Kidney capillary endothelial cell (primary cell): ENCODE data around the gene RIPK3.
"Not testable (repeated sequence)": the region's sequence is repeated elsewhere in the genome, so short reads cannot be mapped to it uniquely, and the experiment has no call there.

Source experiments
- DNase-seq: peaks from one replicate; pipeline ENCODE4 v3.0.0-alpha.2; 2018; ENCODE audit warnings: low spot score

Gene RIPK3

DNA sequence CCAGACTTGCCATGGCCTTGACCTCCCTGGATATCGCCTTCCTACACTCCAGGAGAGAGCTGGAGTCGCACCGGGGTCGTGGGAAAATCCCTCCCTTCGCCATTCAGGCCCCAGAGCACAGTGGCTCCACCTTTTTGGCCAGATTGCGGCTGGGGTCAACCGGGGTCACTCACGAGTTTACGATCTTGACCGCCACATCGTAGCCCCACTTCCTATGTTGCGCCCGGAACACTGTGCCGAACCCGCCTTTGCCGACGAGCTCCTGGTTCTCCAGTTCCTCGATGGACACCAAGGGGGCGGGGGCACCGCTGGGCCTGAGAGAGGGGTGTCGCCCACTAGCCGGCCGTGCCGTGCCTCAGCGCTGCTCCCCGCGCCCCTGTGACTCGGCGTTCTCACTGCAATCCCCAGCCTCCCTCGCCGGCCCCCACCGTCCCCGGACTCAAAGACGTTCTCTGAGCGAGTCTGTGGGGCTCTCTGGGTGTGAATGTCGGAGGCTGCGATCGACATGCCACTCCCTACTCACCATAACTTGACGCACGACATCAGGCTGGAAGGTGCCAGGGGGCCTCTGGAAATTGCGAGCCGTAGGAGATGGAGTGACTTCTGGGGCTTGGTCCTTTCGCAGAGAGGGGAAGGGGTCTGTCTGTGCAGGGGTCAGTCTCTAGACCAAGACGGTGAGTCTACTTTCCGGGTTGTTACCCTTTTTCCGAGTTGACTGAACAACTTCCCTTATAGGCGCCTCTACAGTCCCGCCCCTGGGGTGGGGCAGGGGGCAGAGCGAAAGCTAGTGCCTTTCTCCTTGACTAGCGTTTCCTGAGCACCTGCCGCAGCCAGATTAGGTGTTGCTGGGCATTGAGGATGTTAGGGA, at the start of gene RIPK3:
TSS of gene RIPK3 (minus strand) at position 708 of the 868 bp plus-strand sequence. CDS start at position 543, 165 bp downstream.
- peak; percentile 28 for DNase-seq

DNA sequence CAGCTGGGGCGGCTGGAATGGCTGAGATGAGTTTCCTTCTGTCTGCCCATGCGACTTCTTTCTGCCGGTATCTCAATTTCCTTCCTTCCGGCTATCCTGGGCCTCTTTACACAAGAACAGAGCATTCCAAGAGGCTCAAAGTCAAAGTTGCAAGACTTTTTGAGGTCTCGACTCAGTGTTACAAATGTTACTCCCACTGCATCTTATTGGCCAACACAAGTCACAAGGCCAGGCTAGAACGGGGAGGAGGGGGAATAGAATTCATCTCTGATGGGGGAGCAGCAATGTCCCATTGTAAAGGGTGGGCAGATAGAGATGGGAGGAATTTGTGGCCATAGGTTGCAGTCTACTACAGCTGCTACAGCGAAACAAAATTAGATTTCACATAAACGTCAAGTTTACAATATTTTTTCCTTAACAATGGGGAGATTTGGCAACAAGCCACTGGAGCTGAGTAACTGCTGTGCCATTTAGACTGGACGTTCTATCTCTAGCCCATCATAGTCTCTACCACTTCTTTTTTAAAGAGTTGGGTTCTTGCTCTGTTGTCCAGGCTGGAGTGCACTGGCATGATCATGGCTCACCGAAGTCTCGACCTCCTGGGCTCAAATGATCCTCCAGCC, 49.5 kb upstream of the RIPK3 start:
- DNase-seq: peak; percentile 36

DNA sequence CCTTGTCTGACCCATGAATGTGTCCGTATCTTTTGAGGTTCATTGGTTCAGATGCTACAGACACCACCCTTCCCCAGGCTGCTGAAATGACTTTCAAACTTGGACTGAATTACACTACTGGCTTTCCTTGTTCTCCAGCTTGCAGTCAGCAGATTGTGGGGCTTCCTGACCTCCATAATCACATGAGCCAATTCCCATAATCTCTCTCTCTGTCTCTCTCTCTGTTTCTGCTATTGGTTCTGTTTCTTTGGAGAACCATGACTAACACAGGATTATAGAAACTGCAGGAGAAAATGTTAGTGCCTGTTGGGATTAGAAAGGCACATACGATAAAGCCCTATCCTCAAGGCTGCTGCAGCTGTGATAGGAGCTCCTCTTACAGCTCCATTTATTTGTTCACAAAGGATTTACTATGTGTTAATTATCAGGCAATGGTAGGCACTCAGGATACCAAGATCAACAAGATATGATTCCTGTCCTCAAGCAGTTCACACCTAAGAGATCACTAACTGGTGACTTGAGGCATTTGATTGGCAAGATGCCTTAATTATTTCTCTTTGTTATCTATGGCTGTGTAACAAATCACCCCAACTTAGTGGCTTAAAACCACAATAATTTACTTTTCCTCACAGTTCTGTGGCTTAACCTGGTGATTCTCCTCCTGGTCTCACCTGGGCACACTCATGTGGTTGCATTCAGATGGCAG, 48.8 kb upstream of the RIPK3 start:
- DNase-seq: no peak

DNA sequence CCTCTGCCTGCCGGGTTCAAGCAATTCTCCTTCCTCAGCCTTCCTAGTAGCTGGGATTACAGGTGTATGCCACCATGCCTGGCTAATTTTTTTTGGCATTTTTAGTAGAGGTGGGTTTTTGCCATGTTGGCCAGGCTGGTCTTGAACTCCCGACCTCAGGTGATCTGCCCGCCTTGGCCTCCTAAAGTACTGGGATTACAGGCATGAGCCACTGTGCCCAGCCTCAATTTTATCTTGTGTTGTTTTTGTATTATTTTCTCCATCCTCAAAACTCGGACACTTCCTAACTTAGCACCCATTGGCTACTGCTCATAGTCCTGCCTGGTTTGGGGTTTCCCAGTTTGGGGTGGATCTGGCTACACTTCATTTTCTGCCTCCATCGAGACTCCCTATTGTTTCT, 47.8 kb upstream of the RIPK3 start:
- DNase-seq: not testable (repeated sequence)

DNA sequence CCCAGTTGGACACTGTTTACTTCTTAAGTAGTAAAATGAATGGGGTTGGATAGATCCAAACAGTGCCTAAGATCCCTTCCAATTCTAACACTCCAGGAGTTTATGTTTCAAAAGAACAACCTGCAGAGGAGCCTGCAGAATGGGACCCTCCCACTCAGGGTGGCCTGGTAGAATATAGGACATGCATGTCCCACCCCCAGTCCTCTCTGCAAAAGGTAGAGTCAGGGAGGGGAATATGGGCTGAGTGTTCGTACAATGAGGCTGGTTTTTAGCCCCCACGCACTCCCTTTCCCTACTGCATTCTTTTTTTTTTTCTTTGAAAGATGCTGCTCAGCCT, 47.2 kb upstream of the RIPK3 start:
- DNase-seq: no peak

DNA sequence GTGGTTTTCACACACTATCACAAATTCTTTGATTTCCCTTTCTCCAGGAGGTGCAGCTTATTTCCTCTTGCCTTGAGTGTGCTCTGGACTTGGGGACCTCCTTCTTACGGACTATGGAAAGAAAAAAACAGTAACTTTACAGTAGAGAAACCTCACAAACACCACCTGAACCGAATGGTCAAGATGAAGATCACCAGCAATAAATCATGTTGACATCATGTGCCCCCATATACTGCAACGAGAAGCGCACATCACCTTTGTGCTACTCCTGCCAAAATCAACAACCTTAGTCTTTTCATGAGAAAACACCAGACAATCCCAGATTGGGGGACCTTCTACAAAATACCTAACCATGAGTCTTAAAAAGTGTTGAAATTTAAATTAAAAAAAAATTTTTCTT, 45.7 kb upstream of the RIPK3 start:
- DNase-seq: no peak

DNA sequence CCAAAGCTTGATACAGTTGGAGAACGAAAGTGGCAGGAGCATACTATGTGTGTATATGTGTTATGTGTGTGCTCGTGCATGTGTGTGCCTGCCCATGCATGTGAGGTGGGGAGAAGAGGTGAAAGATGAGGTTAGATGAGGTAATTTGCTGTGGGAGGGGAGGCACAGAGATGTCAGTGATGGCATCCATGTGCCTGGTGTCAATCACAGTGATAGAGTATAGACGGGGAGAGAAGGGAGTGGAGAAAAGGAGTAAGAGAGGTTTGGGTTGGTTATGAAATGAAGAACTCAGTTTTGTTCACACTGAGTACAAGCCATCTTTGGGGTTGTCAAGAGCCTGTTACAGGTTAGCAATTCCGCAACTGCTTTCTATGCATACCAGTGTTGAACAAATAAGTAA, 44.4 kb upstream of the RIPK3 start:
- DNase-seq: no peak

DNA sequence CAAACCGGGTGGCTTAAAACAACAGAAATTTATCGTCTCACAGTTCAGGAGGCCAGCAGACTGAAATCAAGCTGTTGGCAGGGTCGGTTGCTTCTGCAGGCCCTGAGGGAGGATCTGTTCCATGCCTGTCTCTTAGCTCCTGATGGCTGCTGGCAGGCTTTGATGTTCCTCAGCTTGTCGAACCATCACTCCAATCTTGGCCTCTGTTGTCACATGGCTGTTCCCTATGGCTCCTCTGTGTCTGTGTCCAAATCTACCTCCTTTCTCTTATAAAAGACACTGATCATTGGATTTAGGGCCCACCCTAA, 42.2 kb upstream of the RIPK3 start:
- no peak for DNase-seq

DNA sequence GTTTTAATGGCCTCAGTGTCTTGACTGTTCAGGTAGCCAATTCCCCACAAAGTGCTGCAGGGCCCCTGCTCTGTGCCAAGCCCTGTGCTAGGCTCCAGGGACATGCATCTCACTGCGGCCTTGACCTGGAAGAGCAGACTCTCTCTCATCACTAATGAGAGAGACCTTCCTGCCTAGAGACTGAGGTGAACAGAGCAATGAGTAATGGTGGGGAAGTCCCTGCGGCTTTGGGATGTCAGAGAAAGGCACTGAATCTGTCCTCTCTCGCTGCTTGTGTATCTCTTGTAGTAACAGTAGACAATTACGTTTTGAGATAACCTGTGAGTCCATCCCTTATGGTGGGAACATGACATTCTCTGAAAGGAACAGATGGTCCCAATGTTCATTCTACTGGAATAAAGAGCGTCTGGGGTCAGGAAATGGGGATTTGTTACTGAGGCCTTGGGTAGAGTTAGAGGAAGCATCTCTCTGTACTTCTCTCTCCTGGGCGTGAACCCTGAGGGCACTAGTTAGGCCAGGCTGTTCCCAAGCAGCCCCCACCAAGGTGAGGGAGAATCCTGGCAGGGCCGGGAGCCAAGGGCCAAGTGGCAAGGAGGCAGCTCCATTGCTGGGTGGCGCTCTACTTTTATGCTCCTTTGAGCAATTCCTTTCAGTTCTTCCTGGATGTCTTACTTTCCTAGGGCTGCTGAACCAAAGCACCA, 41.7 kb upstream of the RIPK3 start:
- no peak for DNase-seq

DNA sequence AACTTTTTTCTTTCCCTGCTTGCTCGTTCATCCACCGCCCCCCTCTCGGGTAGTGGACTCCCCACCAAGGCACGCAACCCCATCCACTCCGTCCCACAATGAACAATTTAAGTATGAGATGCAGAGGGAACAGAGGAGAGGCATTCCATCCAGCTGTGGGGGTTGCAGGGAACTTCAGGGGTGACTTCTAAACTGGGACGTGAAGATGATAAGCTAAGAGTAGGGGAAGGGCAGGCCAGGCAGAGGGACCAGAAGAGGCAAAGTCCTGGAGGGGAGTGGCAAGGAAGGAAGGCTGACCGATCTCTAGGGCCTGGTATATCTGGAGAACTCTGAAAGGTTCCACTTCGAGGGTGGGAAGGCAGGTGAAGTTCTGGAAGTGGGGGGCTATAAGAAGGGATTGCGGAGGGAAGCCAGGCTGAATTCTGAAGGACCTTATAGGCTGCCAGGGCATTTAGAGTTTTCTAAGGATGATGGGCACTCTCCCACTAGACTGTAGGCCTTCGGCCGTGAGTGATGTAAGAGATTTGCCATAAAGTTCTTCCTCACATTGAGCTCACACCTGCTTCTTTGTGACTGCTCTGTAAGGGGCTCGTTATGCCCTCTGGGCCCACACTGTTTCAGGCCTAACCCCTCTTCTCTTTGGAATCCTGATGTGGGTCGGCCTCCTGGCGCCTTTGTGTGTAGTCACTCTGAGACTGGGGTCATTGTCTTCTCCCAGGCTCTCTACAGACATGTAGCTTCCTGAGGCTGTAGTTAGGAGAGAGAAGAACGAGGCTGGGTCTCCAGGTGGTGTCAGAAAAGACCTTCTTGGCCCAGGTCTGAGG, 40.3 kb upstream of the RIPK3 start:
- DNase-seq: no peak

DNA sequence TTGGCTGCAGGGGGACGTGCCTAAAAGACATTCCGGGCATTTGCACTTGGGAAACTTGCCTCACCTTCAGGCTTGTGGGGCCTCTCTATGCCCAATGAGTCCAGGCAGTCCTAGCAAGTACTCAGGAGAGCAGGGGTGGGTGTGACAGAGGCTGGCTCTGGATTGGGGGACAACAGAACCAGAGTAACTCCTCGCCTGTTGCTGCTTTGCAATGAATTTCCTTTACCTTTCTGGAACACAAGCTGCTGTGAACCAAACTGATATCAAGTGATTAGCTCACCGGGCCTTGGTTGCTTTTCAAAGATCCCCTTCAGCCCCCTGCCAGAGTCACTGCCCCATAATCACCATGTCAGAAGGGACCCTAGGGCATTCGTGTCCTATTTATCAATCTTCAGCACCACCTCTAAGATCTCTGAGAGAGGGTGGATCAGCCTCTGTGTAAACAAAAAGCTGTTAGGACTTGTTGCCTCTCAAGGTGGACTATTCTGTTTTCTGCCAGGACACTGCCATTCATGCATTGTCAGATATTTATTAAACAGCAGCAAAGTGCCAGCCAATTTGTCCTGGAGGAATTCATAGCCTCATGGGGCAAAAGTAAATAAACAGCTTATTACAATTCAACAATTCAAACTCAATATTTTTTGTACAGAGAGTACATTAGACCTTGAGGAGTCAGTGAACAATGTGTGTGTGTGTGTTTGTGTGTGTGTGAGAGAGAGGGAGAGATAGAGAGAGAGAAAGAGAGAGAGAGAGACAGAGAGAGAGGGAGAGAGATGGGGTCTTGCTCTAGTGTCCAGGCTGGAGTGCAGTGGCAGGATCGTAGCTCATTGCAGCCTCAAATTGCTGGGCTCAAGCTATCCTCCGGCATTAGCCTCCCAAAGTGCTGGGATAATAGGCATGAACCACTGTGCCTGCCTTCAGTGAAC, 39.5 kb upstream of the RIPK3 start:
- DNase-seq: no peak

DNA sequence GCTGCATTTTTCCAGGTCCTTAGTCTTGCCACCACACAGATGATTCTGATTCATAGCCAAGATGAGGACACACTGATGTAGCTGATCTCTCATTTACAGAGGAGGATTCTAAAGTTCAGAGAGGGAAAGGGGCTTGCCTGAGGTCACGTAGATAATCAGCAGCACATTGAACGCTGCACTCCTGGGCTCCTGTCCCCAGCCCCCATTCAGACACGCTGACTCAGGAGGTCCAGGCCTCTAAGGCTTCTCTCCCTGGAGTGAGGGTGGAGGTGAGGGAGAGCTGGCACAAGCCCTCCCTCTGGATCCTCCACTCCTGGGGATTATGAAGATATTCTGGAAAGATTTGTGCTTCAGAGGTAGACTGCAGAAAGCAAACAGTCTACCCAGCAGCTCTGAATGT, 38.5 kb upstream of the RIPK3 start:
- no peak for DNase-seq

DNA sequence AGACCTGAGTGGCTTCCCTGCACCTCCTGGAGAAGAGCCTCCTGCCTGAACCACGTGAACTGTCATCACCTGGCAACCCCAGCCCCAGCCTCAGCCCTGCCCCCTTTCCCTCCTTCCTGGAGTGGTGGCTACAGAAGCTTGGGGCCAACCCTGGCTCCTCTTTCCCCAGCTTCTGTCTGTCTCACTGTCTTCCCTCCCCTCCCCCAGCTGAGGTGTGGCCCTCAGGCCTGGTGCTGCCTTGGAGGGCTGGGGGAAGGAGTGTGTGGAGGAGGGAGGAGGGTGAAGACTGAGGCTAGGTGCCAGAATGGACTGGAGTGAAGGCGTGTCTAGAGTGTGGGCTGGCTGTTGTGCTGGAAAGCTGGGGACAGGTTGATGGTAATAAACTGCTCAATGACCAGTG, 37.9 kb upstream of the RIPK3 start:
- no peak for DNase-seq

DNA sequence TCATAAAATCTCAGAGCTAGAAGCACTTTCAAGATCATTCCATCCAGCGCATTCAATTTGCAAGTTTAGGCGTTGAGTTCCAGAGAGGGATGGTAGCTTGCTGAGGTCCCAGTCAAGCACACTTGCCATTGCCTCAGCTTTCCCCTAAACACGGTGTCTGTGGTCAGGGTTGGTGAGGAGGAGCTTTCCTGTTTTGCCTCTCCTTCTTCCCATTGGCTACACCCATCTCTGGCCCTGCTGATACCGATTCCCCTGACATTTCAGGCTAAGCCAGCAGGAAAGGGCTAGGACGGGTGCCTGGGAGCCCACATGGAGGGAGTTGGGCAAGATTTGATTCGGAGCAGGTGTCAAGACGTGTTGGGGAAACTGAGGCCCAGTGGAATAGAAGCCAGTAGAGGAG, 37.3 kb upstream of the RIPK3 start:
- no peak for DNase-seq

DNA sequence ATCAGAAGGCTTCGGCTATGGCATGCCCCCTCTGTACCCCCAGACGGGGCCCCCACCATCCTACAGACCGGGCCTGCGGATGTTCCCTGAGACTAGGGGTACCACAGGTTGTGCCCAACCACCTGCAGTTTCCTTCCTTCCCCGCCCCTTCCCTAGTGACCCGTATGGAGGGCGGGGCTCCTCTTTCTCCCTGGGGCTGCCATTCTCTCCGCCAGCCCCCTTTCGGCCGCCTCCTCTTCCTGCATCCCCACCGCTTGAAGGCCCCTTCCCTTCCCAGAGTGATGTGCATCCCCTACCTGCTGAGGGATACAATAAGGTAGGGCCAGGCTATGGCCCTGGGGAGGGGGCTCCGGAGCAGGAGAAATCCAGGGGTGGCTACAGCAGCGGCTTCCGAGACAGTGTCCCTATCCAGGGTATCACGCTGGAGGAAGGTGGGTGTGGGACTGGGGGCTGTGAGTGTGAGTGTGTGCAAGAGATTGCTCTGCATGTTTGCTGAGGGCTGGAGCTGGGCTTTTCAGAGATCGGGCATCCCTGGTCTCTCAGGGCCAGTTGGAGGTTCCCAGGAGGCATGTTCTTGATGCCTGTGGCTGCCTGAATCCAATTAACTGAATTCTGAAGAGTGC, 36.8 kb upstream of the RIPK3 start:
- DNase-seq: no peak

DNA sequence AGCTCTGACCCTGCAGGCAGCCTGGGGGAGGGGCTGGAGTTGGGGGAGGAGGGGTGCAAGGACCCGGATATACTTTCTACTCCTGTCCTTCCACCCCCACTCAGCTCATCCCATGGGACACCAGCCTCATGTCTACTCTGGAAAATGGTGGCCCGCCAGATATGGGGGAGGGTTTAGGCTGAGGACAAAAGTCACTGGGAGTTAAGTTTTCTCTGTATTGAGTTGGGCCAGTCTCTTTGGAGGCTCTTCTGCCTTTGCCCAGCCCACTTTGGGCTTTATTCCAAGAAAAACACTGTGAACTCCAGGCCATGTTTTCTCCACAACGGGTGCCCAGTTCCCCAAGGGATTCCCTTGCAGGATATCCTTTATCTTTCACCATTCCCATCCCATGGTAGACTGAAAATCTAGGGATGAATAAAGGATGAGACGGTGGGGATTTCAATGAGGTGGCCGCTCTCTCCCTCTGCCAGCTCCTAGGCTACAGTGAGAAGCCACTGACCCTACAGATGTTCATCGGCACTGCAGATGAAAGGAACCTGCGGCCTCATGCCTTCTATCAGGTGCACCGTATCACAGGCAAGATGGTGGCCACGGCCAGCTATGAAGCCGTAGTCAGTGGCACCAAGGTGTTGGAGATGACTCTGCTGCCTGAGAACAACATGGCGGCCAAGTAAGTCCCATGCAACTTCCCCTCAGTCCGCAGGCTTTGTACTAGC, 33.1 kb upstream of the RIPK3 start:
- no peak for DNase-seq

DNA sequence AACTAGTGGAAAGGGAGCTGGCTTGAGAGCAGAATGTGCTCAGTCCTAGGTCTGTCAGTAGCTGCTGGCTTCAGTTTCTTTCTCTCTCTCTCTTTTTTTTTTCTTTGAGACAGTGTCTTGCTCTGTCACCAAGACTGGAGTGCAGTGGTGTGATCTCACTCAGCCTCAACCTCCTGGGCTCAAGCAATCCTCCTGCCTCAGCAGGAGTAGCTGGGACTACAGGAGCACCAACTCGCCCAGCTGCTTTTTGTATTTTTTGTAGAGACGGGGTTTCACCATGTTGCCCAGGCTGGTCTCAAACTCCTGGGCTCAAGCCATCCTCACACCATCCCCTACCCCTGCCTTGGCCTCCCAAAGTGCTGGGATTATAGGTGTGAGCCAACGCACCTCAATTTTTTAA, 31.8 kb upstream of the RIPK3 start:
- not testable (repeated sequence) for DNase-seq

DNA sequence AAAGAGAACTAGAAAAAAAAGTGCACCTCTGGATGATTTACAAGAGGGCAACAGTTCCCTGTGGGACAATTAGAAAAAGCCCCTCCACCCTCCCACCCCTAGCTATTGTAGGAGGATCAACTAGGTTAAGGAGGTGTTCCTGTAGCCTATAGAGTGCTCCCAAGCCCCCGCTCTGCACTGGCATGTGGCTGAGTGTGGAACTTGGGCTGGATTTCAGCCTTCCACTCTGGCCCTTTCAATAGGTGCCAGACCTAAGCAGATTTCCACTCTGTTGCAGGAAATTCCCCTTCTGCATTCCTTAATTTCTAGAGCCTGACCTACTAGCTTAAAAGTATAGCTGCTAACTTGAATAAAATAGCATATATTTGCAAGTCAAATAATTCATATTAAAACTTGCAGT, 31.0 kb upstream of the RIPK3 start:
- DNase-seq: no peak

DNA sequence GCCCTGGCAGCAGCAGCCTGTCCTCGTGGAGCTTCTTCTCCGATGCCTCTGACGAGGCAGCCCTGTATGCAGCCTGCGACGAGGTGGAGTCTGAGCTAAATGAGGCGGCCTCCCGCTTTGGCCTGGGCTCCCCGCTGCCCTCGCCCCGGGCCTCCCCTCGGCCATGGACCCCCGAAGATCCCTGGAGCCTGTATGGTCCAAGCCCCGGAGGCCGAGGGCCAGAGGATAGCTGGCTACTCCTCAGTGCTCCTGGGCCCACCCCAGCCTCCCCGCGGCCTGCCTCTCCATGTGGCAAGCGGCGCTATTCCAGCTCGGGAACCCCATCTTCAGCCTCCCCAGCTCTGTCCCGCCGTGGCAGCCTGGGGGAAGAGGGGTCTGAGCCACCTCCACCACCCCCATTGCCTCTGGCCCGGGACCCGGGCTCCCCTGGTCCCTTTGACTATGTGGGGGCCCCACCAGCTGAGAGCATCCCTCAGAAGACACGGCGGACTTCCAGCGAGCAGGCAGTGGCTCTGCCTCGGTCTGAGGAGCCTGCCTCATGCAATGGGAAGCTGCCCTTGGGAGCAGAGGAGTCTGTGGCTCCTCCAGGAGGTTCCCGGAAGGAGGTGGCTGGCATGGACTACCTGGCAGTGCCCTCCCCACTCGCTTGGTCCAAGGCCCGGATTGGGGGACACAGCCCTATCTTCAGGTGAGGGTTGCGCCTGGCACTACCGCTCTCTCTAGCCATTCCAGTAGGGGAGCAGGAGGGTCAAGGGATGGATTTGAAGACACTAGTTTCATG, 30.3 kb upstream of the RIPK3 start:
- no peak for DNase-seq
